NCI-H526 treated with DMSO at 0.1 percent for 48 hours (cell line): ENCODE data around the gene ZMIZ1.

Experiments
- DNase-seq: peaks from one replicate; lab custom pipeline; 2025; lab: John Stamatoyannopoulos, UW

Gene ZMIZ1

DNA sequence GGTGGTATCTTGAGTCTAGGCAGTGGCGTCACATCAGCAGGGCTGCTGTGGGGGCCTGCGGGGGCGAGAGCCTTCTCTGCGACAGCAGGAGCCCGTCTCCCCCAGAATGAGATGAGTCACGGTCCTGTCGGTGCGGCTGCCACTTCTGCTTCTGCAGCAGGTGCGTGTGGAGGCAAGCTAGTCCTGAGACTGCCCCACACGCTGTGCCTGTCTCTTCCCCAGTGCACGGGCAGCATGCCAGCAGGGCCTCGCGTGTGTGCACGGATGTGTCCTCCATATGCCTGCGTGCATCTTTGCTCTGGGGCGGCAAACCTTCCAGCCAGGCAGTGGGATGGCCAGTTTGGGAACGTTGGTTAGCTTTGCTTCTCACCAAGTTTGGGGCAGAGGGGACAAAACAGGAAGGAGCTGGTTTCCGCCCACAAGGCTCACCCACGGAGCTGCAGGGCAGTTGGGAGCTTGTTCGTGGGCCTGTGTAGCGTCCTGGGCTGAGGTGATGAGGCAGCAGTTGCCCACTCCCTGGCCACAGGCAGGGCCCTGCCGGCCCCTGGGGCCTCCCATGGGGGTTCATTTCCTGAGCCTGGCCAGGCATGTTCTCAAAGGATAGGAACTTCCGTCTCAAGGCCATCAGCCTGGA is 217.7 kb downstream of the ZMIZ1 start:
- DNase-seq = no peak

DNA sequence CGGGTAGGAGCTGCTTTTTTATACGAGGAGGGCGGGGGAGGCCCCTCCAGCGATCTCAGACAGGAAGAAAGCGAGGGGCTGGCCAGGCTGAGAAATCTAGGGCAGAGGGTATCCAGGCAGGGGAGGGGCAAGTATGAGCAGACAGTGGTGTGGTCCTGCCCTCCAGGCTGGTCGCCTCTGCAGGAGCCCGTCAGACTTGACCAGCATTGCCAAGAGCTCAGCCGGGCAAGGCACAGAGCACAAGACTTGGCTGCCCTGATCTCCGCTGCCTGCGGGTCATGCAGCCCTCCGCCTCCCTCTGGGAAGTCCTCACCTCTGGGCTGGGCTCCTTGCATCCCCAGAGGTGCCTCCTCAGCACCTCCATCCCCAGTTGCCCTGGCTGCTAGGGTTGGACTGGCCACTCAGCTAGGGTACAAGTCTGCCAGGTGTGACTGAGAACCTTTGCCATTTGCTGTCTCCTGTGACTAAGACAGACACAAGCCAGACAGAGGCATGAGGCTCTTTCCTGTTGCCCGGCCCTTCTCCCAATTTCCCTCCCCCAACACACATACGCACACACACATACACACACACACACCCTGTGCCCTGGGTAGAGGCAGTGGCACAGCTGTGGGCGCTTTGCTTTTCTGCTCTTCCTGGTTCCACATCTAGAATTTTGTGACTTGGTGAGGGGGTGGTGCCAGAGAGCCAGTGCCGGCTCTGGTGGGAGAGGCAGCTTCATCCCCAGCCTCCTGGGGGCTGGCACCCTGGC is 219.4 kb downstream of the ZMIZ1 start:
- DNase-seq = no peak

DNA sequence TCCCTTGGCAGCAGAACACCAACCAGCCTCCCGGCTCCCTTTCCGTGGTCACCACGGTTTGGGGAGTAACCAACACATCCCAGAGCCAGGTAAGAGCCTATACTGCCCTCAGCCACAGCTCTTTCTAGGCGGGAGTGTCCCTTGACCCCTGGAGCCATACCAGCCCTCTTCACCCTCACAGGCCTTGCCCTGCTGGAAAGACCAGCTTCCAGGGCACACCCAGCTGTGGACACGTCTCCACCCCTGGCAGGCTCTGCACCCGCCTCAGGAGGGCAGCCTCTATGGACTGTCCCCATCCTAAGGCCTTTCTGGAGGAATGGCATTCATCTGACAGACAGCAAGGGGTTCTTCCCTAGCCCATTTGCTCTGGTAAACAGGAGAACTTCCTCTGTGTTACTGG is 221.0 kb downstream of the ZMIZ1 start:
- no peak for DNase-seq

DNA sequence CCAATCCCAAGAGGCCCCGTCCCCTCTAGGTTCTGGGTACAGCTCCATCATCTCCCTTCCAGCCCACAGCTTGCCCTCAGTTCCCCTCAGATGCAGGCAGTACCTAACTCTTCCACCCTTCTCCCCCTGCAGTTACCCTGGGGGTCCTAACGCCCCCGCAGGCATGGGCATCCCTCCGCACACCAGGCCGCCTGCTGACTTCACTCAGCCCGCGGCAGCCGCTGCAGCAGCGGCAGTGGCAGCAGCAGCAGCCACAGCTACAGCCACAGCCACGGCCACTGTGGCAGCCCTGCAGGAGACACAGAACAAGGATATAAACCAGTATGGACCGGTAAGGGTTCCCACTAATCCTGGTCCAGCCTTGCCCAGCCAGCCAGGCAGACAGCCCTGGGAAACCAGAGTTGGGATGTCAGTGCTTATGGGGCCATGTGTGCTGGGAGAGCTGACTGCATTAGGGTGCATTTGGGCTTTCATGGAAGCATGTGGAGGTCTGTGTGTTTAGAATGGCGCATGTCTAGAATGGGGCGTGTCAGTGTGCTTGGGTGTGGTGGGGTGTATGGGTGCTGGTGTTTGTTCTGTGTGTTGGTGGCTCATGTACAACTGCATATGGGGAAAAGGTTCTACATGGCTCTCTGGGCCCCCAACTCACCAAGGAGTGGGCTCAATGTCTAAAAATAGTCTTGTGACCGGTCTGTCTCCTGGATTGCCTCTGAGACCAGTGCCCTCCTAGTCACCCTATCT is 223.4 kb downstream of the ZMIZ1 start:
- no peak for DNase-seq

DNA sequence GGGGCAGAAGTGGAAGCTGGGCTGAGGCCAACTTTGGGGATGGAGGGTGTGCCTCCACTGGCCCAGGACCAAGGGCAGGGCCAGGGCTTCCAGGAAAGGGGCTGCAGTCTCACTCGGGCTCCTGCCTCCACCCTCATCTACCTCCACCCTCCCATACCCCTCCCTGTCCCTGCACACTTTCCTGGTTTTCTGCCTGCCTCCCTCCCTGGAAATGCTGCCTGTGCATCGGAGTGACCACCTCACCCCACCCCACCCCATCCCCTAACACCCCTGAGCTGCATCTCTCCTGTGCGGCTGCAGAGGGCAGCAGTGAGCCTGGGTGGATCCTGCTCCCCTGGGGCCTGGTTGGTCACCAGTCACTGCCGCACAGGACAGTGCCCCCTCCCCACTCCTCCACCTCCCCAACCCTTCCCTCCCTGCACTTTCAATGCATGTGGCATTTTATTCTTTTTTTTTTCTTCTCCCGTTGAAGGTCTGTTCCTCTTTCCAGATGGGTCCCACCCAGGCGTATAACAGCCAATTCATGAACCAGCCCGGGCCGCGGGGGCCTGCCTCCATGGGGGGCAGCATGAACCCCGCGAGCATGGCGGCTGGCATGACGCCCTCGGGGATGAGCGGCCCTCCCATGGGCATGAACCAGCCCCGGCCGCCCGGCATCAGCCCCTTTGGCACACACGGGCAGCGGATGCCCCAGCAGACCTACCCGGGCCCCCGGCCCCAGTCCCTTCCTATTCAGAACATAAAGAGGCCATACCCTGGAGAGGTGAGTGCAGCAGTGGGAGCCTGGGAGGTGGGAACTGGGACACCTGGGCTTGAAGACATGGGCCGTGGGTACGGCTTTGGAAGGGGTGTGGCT is 224.4 kb downstream of the ZMIZ1 start:
- no peak for DNase-seq

GRCh38 chr10:79293841-79294581 is 225.2 kb downstream of the ZMIZ1 start:
- no peak for DNase-seq

DNA sequence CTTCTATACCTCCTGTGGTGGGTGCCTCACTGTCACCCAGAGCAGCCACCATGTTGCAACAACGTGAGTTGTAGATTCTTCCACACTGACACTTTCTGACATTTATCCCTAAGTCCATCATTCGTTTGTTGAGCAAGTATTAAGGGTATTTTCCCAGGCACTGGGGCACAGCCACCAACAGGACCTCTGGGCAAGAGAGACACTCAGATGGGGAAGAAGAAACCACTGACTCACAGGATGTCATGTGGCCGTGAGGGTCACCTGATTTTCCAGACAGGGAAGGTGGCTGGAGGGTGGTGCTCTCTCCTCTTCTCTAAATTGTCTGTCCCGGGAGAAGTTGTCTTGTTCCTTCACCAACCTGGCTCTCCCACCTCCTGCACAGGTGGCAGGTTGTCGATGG is 226.8 kb downstream of the ZMIZ1 start:
- no peak for DNase-seq

DNA sequence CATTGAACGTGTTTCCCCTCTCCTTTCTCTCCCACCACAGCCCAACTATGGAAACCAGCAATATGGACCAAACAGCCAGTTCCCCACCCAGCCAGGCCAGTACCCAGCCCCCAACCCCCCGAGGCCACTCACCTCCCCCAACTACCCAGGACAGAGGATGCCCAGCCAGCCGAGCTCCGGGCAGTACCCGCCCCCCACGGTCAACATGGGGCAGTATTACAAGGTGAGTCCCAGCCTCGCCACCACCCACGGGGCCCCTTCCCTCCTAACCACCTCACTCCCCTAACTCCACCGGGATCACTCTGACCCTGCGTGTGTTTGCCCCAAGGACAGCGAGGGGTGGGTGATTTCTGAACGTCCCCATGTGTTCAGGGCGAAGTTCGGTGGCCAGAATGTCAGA is 227.7 kb downstream of the ZMIZ1 start:
- no peak for DNase-seq

DNA sequence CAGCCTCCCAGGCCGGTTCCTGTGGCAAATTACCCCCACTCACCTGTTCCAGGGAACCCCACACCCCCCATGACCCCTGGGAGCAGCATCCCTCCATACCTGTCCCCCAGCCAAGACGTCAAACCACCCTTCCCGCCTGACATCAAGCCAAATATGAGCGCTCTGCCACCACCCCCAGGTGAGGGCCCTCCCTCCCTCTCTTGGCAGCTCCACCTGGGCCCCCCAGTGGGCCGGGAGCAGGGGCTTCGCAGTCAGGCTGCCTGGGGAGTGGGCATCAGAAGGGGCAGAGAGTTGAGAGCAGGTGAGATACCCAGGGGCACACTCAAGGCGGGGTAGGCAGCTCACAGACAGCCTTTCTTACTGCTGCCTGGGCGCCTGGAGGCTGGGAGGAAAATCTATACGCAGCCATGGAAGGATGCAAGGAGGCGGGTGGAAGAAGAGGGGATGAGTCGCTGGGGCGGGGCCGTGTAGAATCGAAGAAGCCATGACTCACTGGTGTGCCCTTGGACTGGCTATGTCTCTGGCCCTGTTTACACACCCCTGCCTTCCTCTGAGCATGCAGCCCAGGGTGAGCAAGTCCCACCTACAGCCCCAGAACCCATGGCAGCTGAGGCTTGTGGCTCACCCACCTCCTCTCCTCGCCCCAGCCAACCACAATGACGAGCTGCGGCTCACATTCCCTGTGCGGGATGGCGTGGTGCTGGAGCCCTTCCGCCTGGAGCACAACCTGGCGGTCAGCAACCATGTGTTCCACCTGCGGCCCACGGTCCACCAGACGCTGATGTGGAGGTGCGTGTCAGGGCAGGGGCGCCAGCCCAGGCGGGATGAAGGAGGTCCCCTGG is 229.9 kb downstream of the ZMIZ1 start:
- DNase-seq = no peak

- no peak for DNase-seq
Observed at GRCh38 chr10:79299397-79300241, 230.9 kb downstream of the ZMIZ1 start.

- DNase-seq = no peak
Observed at GRCh38 chr10:79300711-79301110, 231.9 kb downstream of the ZMIZ1 start.

DNA sequence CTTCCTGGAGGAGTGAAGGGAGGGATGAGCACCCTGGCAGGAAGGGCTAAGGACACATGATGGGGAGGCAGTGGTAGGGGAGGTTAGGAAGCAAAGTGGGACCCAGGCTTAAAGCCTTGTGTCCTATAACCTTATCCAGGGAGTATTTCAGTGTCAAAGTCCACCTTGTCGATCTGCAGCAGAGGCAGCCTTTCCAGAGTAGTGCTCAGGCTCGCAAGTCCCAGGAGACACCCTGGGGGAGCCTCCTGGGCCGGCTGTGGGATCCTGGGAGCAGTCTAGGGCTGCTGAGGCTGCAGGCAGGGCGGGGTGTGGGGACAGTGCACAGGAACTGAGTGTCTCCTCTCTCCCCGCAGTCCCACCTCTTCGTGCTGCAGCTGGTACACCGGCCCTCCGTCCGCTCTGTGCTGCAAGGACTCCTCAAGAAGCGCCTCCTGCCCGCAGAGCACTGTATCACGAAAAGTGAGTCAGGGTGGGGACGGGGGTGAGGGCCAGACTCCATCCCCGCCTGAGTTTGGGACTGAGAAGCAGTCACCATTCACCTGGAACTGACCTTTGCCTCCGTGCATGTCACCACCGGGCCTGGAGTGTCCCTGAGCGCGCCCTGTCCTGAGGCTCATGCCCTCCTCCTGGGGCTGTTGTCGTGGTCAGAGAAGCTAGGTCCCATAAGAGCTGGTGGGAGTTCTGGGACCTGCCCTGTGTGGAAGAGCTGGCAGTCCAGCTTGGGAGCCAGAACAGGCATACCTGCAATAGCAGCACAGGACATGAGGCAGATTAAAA is 233.2 kb downstream of the ZMIZ1 start:
- DNase-seq = no peak

DNA sequence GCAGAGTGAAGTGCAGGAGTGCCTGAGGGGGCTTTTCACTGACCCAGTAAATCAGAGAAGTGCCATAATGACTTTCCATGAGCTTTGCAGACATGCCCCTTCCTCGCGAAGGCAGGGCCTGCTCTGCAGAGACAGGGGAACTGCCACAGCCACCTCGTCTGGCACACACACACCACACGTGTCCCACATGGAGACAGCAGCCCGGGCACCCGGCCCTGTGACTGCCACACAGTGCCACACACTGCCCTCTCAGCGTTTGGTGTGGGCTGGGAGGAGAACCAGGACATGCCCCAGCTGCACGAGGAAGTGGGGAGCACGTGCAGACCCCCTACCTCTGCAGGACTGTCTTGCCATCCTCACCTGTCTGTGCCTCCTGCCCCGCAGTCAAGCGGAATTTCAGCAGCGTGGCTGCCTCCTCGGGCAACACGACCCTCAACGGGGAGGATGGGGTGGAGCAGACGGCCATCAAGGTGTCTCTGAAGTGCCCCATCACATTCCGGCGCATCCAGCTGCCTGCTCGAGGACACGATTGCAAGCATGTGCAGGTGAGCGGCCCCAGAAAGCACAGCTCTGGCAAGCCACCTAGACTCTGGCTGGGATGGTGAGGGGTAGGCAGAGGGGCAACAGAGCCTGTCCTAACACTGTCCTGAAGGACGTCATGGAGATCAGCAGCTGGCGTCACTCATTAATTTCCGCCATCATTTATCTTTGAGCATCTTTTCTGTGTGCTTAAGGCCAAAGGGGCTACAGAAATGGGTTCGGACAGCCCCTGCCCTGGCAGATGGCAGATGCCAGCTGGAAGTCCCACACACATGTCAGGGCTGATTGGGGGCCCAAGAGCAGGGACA is 235.1 kb downstream of the ZMIZ1 start:
- DNase-seq = no peak

DNA sequence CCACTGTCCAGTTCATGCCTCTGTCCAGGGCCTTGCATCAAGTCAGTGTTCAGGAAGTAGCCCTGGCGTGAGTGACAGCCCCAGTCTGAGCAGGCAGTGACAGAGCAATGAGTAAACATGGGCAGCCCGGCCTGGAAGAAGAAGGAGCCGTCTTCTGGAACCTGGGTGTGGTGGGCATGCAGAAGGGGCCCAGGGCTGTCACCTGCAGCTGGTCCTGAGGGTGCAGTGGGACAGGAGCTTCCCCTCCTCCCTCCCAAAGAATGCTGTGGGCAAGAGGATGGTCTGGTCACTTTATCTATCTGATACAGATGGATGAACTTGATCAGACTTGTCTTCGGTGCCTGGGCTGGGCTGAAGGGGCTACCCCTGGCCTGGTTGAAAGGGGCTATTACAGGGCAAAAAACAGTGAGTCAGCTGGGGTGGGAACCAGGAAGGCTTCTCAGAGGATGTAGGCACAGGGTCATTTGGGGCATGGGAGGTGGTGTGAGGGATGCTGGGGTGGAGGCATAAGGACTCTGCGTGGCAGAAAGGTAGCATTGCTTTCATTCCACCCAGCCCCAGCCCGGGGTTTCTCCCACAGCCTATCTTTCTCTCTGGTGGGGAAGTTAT is 235.8 kb downstream of the ZMIZ1 start:
- no peak for DNase-seq

DNA sequence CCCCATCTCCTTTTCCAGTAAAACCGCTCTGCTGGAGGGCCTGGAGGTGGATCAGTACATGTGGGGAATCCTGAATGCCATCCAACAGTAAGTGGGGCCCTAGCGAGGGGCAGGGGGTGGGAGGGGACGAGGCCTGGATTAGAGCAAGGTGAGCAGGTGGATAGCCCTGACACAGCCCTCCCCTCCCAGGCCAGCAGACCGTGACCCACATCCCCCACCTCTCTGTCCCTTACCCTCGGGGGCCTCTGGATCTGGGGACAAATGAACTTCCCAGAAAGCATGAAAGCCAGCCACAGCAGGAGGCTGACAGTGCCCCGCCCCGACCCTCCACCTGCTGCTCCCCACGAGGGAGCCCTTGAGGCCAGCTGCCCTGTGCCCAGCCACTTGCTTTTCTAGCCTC is 236.7 kb downstream of the ZMIZ1 start:
- DNase-seq = no peak

GRCh38 chr10:79305988-79306387 is 237.2 kb downstream of the ZMIZ1 start:
- DNase-seq = no peak

DNA sequence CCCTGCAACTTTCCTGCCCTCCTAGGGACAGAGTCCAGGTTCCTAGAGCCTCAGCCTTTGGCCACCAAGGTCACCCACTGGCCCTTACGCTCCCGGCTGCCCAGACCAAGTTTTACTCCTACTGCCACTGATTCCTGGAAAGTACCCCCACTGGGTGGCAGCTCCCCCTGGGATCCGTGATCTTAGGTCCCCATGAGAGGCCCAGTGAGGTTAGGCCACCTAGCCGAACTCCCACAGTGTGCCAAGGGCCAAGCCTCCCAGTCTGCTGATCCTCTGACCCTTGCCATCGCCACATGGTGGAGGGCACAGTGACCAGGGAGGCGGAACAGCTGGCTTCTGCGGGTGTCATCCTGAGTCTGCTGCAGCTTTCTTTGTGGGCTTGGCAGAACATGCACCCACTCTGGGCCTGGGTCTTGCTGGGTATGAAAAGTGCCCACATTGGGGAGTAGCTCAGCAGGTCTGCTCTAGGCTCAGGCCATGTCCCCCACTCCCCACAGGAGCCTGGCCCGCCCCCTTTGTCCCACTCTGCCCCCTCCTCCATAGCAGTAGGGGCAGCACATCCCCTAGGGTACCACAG is 238.0 kb downstream of the ZMIZ1 start:
- DNase-seq = no peak
